Epithelial cell of esophagus (primary cell): ENCODE results near the gene AZIN2.
A peak's percentile ranks its signal among the peaks of the same experiment; 100 is the strongest.

Experiments
- DNase-seq: peaks from one replicate; pipeline ENCODE4 v3.0.0; 2010; ENCODE audit warnings: low read depth
- H3K4me3 ChIP-seq: 2 replicates; pipeline ENCODE4 v1.5.1; 2011; ENCODE audit warnings: mild to moderate bottlenecking, low read length, control low read depth
- CTCF ChIP-seq: IDR thresholded peaks from 2 replicates; pipeline ENCODE4 v1.5.1; 2011; ENCODE audit warnings: low read depth, mild to moderate bottlenecking, low read length, control low read depth, inconsistent platforms; ENCODE audit not compliant: insufficient read depth; ENCODE audit errors: missing control alignments

AZIN2 gene

GRCh38 chr1:33086384-33086850 lies 5.5 kb downstream of the AZIN2 start:
- TF ChIP-seq CTCF = peak; percentile 83
- DNase-seq = peak; percentile 77
- no peak overlapping the region for H3K4me3 ChIP-seq

- no peak for TF ChIP-seq CTCF
- no peak overlapping the region for H3K4me3 ChIP-seq
- DNase-seq = no peak
Measured at GRCh38 chr1:33087677-33088076, 6.7 kb downstream of the AZIN2 start.

- peak; percentile 40 for DNase-seq
- TF ChIP-seq CTCF = no peak
- H3K4me3 ChIP-seq = no peak overlapping the region
Measured at GRCh38 chr1:33088119-33088906, 7.4 kb downstream of the AZIN2 start.

- H3K4me3 ChIP-seq = no peak overlapping the region
- DNase-seq = no peak
- TF ChIP-seq CTCF = no peak
Measured at GRCh38 chr1:33089457-33089856, 8.5 kb downstream of the AZIN2 start.

- TF ChIP-seq CTCF = no peak
- H3K4me3 ChIP-seq = no peak overlapping the region
- DNase-seq = no peak
Measured at GRCh38 chr1:33092438-33092837, 11.5 kb downstream of the AZIN2 start.

- TF ChIP-seq CTCF = no peak
- no peak overlapping the region for H3K4me3 ChIP-seq
- no peak for DNase-seq
Measured at GRCh38 chr1:33093004-33093403, 12.1 kb downstream of the AZIN2 start.

- TF ChIP-seq CTCF = no peak
- H3K4me3 ChIP-seq = no peak overlapping the region
- no peak for DNase-seq
Measured at GRCh38 chr1:33094486-33094885, 13.5 kb downstream of the AZIN2 start.
